HG03439 (cell line): ENCODE results near the gene TMEM269.

Source experiments
- ATAC-seq: cut with Tn5 transposase; IDR thresholded peaks from one replicate; pipeline ENCODE4 v1.9.1; 2021; ENCODE audit warnings: mild to moderate bottlenecking, moderate library complexity; ENCODE audit not compliant: unreplicated experiment

The TMEM269 gene, protein sequence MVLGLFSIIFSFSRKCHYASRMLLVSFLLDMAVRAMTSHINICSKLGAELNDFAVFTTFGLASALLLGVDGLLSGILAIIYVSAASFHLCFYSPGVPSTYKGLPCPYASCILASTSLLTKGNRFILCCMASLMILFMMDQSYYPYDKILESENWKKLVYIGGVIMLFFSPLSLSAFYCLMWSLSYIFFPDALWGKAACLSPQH

DNA sequence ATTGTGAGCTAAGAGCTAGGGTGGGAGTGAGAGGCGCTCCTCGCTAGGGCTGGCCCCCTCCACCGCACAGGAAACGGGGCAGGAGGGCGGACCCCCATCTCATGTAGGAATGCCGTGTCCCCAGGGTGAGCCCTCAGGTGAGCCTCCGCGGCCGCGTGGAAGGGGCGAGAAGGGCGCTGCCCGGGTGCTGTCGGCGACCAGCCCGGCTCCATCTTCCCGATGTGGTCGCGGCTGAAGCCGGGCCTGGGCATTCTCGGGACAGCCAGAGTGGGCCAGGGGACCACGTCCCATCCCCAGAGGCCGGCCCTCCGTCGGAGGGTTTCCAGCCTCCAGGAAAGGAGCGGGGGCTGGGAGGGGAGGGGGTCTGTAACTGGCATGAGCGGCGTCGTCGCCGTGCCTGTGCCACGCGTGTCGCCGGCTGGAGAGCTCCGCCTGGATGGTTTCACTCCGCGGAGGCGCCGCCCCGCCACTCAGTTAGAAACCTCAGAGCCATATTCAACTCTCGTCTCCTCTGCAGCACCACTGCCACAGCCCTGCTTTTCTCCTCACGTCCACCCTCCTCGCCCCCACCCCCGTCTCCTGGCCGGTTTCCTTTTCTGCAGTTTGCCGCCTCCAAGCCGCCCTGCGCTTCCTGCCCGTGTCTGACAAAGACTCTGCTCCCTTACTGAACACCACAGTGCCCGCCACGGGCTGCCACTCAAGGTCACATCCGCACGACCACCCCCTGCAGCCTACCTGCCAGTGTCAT is at the start of gene TMEM269:
TSS of gene TMEM269 (plus strand) at position 46 of the 748 bp plus-strand sequence. CDS start 4,903 bp downstream, outside the sequence.
- ATAC-seq: no peak

DNA sequence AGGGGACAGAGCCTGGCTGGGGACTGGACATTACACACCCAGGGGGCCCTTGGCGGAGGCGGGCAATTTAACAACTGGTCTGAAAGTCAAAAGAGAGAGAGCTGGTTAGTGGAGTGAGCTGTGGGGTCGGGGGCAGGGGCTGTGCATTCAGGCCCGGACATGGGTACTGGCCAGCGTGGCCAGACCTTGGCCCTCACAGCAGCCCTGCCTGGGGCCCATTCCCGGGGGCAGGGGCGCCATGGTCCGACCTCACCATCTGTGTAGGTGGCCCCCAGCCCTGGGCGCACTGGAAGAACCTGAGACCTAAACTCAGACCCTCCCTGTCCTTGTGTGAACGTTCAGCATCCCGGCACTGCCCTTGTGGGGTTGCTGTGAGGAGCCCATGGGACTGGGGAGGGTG is 49.7 kb upstream of the TMEM269 start:
- ATAC-seq: no peak

DNA sequence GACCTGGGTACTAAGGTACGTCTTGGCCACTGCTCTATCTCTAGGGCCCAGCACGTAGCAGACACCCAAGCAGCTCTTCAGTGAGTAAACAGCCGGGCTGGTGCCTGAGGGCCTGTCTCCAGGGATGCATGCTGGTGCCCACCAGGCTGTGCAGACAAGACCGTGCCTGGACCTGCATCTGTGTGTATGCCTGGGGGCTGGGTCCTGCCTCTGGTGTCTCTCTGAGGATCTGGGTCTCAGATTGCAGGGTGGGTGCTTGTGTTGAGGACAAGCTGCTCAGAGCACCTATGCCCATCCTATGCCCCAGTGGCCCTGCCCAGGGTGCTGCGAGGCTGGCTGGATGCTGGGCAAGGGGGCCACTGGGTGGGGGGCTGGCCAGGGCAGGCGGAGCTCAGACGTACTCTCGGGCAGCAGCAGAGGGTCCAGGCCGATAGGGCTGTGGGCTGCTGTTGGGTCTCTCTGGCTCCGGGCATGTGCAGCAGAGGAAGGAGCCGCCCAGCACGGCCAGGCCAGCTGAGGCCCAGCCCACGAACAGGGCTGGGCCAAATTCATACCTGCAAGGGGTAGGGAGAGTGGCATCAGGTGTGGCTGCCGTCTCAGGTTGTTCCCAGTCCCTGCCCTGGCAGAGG is 49.2 kb upstream of the TMEM269 start:
- no peak for ATAC-seq

DNA sequence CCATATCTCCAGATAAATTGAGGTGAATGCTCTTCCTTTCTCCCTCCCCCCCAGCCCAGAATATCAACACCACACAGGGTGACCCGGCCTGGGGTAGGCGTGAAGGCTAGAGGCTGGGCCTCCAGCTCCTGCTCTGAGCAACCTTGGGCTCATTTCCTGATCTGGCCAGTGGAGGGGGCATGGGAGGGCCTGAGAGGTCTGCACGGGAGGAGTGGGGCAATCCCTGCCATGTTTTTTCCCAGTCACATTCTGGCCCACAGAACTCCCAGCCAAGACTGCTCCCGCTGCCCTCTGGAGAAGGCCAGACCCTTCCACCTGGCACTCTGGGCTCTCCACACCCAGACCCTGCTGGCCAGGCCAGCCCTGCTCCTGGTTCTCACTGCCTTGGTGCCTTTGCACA is 48.6 kb upstream of the TMEM269 start:
- no peak for ATAC-seq

DNA sequence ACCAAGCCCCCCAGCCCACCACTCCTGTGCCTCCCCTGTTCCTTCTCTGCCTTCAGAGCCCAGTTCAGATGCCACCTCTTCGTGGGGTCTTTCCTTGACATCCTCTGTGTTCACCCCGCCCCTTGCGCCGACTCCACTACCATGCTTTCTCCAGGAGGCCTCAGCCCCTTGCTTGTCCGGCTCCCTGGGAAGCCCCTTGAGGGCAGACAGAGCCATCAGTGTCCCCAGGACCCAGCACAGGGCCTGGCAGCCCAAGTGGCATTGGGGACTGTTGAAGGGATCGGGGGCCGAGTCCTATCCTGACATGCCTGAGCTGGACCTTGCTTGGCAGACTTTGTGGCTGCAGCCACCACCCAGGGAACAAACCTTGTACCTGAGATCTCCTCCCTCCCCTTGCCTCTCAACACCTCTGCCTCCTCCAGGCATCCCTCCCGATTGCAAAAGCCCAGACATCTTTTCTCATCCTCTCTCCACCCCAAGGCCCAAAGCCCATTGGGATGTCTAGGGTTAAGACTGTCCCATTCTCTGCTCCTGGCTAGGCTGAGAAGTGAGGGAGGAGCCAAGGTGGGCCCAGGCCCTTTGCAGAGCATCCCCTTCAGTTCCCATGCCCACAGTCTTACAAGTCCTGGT is 48.1 kb upstream of the TMEM269 start:
- no peak for ATAC-seq

DNA sequence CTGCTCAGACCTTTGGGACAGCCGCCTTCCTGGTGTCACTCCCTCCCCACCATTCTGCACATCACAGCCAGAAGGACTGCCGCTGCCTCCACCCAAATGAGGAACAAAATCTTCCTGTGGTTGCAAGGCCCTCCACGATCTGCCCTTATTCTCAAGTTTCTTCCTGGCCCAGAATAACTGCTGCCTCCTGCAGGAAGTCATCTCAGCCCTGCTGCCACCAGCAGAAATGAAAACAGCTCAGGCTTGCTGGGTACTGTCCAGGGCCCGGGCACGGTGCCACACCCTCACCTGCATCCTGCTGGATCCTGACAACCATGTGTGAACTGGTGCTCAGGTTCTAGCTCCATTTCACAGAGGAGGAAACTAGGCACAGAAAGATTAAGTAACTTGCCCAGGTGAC is 47.5 kb upstream of the TMEM269 start:
- no peak for ATAC-seq

DNA sequence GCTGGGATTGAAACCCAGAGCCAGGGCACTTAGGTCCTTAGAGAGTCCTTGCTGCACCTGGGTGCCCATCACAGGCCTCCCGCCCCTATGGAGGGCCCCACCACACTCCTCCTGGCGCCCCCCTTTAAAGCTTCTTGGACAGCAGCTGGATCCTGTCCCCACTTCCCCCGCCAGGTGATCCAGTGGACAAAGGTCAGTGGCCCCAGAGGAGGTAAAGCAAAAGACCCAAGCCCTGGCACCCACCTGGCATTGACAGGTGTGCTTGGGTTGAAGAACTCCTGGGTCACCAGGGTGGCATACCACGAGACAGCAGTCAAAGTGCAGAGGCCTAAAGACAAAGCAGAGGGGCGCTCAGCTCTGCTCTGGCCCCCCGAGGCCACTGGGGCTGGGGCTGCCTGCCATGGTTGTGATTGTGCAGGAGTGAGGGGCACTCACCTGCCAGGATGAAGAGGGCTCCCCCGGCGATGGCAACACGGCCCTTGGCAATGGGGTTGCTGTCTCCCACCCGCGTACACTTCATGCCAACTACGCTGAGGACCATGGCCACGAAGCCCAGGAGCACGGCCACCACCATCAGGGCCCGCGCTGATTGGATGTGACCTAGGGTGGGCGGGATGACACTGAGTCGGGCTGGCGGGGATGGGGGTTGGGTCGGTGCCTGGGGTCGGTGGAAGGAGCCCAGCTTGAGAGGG is 46.7 kb upstream of the TMEM269 start:
- no peak for ATAC-seq

DNA sequence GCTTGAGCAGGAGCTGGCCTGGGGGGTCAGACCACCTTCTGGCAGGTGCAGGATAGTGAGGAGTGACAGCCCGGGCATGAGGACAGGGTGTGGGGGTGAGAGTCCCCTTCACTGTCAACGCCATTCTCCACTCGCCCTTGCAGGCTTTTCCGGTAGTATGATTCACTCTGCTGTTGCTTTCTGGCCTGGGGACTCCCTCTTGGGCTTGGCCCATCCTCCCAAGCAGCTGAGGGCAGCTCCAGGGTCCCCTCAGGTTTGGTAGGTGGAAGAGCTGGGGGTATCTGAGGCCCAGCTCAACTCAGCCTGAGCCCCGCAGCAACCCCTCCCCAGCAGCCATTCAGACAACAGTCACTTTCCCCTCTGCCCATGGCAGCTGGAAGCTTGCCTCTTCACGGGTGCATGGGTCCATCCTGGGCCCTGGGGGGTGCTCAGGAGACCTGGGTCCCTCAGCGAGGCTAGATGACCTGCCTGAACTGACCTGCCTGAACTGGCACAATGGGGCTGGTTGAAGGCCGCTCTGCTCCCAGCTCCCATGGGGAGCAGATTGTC is 46.0 kb upstream of the TMEM269 start:
- no peak for ATAC-seq

DNA sequence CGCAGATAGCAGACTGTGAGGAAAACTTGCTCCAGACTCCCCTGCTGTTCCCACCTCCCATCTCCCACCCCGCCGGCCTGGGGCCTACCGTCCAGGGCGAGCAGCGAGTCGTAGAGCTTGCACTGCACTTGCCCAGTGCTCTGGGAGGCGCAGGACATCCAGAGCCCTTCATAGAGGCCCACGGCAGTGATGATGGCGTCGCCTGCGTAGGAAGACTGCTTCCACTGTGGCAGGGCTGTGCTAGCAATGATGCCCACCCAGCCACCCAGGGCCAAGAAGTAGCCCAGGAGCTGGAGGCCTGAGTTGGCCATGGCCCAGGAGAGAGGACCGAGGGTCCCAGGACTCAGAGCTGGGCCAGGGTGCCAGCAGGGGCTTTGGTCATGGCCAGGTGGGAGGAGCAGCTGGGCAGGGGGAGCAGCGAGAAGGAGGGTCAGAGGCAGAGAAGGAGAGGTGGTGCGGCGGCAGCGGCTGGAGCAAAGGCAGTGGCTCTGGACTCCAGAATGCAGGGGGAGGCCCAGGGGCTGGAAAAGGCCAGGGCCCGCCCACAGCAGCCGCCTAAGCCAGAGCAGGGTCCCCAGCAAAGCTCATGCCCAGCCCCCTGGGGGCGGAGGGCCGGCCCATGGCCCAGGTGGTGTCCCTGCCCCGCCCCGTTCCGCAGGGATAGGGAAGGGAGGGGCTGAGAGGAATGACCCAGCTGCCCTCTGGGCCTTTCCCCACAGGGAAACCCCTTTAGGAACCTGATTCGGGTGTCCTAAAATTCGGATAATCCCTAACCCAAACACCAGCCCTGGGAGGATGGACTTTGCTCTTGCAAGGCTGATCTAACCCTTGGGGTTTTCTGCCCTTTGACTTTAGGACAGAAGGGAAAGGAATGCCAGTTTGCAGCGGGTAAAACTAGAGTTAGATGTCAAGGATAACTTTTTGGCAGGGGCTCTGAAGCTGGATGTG is 44.8 kb upstream of the TMEM269 start, which contains the start of gene CLDN19:
TSS of gene CLDN19 (minus strand) at position 484 of the 948 bp plus-strand sequence. CDS start at position 311, 173 bp downstream.
- no peak for ATAC-seq

DNA sequence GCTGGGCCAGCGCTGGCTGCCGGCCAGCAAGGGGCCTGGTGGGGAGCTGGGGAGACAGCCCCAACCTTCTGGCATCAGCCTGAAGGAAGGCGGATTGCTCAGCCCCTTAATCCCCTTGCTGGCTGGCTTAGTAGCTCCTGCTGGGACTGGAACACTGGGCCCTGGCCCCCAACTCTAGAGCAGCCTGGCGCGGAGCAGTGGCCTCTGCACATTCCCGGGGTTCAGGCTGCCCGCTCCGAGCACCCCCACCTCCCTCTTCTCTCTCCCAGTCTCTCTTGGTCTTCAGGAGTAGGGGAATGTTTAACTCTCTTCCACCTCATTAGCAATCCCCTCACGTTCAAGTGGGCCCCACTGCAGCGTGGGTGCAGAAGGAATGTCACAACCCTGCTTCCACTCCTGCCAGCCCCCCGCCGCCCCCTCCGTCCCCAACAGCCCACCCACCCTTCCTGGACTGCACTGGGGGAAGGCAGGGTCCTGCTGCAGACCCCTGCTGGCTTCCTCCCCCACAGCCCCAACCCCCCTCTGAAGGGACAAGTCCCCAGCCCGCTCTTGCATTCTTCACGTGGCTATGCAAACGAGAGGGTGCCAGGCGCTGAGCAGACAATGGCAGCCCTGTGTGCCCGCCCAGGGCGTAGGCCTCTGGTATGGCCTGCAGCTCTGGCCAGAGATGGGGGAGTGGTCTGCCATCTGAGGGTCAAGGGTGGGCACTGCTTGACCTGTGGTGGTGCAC is 43.8 kb upstream of the TMEM269 start:
- no peak for ATAC-seq

DNA sequence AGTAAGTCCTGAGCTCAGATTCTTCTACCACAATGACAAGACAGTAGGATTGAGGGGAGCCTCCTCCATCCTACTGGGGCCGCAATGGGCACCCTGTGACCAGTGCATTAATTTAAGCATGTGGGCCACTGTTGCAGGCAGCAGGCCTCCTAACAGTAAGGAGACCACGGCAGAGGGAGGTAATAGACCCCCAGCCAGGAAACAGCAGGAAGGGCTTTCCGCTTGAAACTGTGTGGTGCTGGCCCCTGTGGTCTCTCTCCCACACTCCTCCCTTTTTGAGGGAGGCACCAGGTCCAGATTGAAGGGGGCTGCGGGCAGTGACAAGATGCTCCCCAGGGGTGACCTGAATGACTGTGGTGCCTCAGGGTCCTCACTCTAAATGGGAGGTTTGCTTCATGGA is 43.1 kb upstream of the TMEM269 start:
- ATAC-seq: no peak

DNA sequence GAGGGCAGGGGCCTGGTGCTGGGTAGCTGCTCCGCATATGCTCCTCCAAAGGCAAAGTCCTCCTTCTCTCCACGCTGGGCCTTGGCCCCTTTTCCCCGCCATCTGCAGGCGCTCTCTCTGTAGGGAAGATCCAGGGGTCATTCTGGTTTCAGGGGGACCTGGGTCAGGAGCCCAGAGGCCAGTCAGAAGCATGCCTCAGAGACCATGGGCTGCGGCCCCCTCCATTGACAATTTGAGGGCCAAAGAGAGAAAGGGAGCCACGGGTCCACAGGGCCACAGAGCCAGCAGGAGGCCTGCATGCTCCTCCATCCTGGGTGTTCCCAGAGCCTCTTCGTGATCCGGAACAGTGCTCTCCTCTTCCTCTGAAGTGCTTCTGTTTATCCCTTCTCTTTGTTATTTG is 42.6 kb upstream of the TMEM269 start:
- no peak for ATAC-seq

DNA sequence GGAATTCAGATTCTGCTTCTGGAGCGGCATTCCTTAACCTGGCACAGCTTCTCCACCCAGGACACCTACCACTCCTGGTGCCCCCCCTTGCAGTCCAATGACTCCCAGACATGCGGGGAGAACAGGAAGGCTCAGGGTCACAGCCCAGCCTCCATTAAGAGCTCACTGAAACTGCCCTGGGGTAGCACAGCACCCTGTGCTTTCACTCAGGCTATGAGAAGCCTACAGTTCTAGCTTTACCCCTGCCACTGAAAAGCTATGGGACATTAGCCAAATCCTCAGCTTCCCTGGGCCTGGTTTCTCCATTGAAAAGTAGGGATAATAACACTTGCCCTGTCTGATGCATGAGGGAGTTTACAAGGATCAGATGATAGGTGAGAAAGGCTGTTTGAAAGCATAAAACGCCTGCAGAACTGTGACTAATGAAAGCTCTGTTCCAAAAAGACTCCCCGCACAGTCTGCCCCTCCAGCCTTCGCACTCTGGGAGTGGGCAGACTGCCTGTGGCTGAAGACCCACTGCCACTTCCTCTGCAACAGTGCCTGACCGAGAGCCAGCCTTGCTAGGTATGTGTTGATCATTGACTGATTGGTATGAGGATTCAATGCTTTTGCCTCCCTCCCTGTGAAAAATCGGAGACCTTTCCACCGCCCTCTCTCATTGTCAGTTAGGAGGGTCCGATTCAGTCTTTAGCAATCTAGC is 42.0 kb upstream of the TMEM269 start:
- ATAC-seq: no peak

DNA sequence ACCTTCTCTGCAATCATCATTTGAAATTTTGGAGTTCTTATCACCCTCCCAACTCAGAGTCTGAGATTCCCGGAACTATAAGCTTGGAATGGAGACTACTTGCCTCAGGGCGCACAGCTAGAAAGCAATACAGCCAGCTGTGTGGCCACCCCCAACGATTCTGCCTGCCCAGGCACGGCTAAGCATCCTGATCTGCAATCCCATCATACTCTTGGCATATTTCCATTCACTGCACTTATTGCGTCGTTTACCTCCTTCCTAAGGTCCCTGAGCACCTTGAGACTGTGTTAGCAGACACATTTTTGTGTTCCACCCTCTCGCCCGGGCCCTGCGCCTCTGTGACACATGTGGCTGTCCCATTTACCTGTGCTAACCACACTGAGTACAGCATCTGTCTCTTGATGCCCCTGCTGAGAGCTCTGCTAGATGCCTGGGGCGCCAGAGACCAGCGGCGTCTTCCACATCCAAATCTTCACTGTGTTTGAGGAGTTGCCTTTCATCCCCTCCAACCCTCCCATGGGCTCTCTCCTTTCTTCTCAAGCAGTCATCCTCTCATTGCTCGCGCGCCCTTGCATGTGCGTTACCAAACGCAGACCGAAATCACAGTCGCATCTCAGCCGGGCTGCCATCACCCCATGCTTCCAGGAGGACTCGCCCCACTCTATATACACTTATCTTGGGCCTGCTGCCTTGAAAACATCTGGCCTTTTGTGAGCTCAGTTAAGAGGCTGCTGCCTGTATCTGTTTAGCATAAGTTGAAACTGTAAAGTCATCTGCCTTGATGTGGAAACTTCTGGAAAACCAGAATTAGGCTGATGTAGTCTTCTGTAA is 41.3 kb upstream of the TMEM269 start:
- ATAC-seq: no peak

DNA sequence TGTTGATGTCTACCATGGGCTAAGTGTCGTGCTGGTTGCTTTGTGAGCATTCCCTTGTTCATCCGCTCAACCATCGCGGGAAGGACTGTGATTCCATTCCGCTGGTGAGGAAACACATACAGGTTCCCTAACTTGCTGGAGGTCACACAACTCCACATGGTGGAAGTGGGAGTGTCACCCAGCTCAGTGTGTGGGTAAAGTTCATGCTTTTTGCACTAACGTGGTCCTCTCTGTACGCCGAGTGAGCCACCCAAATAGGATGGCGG is 40.7 kb upstream of the TMEM269 start:
- ATAC-seq: no peak

DNA sequence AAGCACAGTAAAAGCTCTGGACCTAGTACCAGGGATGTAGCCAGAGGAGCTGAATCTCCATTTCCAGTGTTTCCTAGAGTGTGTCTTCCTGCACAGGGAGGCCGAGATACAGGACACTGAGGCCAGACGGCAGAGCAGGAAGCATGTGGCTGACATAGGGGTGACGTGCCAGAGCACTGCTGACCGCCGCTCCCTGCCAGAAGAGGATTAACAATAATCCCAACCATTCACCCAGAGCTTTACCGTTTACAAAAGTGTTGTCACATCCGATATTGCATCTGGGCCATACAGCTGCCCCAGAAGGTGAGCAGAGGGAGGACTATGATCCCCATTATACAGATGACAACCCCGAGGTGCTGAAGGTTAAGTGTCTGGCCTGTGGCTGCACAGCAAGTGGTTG is 38.9 kb upstream of the TMEM269 start:
- ATAC-seq: no peak

DNA sequence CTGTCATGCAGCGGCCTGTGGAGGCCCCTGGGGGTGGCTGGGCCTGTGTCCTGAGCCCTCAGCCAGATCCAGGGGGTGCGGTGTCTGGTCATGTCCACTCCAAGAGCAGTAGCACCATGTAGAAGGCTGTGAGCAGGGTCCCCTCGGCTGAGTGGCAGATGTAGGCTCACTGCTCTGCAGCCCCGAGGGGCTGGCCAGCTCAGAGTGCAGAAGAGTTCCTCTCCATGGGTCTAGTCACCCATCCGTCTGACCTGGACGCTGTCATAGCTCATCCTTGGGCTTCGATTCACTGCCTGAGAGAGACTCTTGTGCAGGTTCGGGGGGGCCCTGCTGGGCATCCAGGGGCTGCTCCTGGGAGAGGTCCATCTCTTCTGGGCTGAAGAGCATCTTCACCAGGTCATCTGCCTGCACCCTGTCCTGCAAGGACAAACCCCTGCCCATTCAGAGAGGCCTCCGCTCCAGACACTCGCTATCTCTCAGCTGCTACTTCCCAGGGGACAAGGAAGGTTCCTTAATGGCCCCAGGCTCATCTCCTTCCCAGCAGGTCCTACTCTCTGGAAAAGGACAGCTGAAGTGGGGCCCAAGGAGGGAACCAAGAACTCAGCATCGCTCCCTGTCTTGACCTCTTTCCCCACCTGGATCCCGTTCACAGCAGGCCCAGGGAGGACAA is 38.2 kb upstream of the TMEM269 start:
- ATAC-seq: no peak
